Measurements from ENCODE around the gene TLCD1. TPM values are rescaled to one million over a fixed set of nuclear protein-coding genes. Genes with fewer than 3 reads are reported as not detected.

Gene TLCD1
- total RNA-seq, 1 donor from 2014 or later = 3.8 TPM

DNA sequence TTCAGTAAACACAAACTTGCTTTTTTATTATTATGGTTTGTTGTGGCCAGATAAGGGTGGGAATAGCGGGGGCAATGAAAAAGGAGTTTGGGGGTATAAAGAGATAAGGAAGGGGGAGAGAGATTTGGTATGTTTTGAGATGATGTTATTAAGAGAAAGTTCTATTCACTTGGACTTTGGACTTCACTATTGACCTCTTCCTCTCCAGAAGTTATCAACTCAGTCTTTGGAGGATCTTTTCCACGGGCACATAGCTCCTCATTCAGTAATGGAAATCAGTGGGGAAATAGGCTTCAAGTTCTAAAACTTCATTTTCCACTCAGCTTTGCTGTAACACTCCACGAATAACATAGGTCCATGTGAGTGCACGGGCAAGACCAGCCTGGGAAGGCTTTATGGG is 37.6 kb downstream of the TLCD1 start:
- TF ChIP-seq, protein P1, sequence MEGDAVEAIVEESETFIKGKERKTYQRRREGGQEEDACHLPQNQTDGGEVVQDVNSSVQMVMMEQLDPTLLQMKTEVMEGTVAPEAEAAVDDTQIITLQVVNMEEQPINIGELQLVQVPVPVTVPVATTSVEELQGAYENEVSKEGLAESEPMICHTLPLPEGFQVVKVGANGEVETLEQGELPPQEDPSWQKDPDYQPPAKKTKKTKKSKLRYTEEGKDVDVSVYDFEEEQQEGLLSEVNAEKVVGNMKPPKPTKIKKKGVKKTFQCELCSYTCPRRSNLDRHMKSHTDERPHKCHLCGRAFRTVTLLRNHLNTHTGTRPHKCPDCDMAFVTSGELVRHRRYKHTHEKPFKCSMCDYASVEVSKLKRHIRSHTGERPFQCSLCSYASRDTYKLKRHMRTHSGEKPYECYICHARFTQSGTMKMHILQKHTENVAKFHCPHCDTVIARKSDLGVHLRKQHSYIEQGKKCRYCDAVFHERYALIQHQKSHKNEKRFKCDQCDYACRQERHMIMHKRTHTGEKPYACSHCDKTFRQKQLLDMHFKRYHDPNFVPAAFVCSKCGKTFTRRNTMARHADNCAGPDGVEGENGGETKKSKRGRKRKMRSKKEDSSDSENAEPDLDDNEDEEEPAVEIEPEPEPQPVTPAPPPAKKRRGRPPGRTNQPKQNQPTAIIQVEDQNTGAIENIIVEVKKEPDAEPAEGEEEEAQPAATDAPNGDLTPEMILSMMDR (IDR thresholded peaks at IDR 0.05) = no peak
- Mint-ChIP-seq H3K9me3 (ENCODE audit: unreplicated experiment) (no peaks in the 10 kb centered on the region), H3K27ac (ENCODE audit: unreplicated experiment) (no peak overlapping the region), H3K27me3 (ENCODE audit: unreplicated experiment) (no peaks in the 10 kb centered on the region), H3K36me3 (ENCODE audit: unreplicated experiment) (peaks cover 65% of the 10 kb centered on the region), H3K4me3 (ENCODE audit: unreplicated experiment) (no peak overlapping the region), H3K4me1 (ENCODE audit: unreplicated experiment) (no peaks in the 10 kb centered on the region)
- no peak for DNase-seq (ENCODE audit: extremely low spot score, unreplicated experiment)

DNA sequence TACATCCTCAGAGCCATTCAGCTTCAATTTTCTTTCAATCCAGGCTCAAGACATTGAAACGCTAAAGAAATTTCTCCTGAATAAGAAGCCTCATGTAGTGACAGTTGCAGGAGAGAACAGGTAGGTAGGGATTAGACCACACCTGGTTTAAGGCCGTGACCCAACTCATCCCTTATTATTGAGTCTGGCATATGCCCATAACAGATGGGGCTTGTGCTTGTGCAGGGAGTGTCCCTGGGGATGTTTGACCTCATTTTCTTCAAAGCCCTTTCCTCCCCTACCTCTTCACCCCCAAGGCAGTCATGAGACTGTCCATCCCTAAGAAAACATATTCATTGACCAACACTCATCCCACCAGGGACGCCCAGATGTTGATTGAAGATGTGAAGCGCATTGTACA is 39.7 kb downstream of the TLCD1 start:
- no peaks in the 10 kb centered on the region for H3K4me1 Mint-ChIP-seq (ENCODE audit: unreplicated experiment)
- no peak overlapping the region for H3K27ac Mint-ChIP-seq (ENCODE audit: unreplicated experiment)
- no peaks in the 10 kb centered on the region for H3K27me3 Mint-ChIP-seq (ENCODE audit: unreplicated experiment)
- no peak for DNase-seq (ENCODE audit: extremely low spot score, unreplicated experiment)
- H3K36me3 Mint-ChIP-seq (ENCODE audit: unreplicated experiment) = peaks cover 72% of the 10 kb centered on the region
- no peak overlapping the region for H3K4me3 Mint-ChIP-seq (ENCODE audit: unreplicated experiment)
- TF ChIP-seq, protein P1 (IDR thresholded peaks at IDR 0.05) = no peak
- H3K9me3 Mint-ChIP-seq (ENCODE audit: unreplicated experiment) = no peaks in the 10 kb centered on the region

DNA sequence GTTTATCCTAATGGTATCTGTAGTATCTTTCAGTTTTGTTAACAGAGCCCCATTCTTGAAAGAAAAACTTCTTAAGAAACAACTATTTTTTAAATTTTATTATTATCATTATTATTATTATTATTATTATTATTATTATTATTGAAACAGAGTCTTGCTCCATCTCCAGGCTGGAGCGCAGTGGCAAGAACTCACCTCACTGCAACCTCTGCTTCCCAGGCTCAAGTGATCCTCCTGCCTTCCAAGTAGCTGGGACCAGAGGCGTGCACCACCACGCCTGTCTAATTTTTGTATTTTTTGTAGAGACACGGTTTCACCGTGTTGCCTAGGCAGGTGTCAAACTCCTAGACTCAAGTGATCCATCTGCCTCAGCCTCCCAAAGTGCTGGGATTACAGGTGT is 40.7 kb downstream of the TLCD1 start:
- TF ChIP-seq, protein P1 (IDR thresholded peaks at IDR 0.05) = no peak
- Mint-ChIP-seq H3K9me3 (ENCODE audit: unreplicated experiment) (no peaks in the 10 kb centered on the region), H3K4me1 (ENCODE audit: unreplicated experiment) (no peaks in the 10 kb centered on the region), H3K36me3 (ENCODE audit: unreplicated experiment) (peaks cover 67% of the 10 kb centered on the region), H3K27me3 (ENCODE audit: unreplicated experiment) (no peaks in the 10 kb centered on the region), H3K27ac (ENCODE audit: unreplicated experiment) (no peak overlapping the region), H3K4me3 (ENCODE audit: unreplicated experiment) (no peak overlapping the region)
- no peak for DNase-seq (ENCODE audit: extremely low spot score, unreplicated experiment)

DNA sequence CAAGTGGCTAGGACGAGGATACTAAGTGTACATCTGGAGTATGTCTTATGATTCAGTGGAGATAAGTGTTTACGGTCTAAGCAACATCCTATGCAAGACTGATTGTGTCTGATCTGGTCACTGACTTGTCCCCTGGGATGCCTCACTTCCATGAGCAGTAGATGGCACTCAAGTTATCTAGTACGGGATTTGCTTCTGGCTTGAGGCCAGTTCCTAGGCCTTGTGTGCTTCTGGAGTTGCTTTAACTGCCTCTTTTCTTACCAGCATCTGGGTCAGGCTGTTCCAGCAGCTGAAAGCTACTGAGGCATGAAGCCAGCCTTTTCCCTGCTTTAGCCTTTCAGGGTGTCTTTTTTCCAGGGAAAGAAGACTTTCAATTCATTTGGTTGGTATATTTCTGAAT is 41.1 kb downstream of the TLCD1 start:
- DNase-seq (ENCODE audit: extremely low spot score, unreplicated experiment) = no peak
- H3K36me3 Mint-ChIP-seq (ENCODE audit: unreplicated experiment) = peaks cover 65% of the 10 kb centered on the region
- TF ChIP-seq, protein P1 (IDR thresholded peaks at IDR 0.05) = no peak
- no peak overlapping the region for H3K4me3 Mint-ChIP-seq (ENCODE audit: unreplicated experiment)
- no peaks in the 10 kb centered on the region for H3K4me1 Mint-ChIP-seq (ENCODE audit: unreplicated experiment)
- H3K27ac Mint-ChIP-seq (ENCODE audit: unreplicated experiment) = no peak overlapping the region
- no peaks in the 10 kb centered on the region for H3K9me3 Mint-ChIP-seq (ENCODE audit: unreplicated experiment)
- no peaks in the 10 kb centered on the region for H3K27me3 Mint-ChIP-seq (ENCODE audit: unreplicated experiment)

DNA sequence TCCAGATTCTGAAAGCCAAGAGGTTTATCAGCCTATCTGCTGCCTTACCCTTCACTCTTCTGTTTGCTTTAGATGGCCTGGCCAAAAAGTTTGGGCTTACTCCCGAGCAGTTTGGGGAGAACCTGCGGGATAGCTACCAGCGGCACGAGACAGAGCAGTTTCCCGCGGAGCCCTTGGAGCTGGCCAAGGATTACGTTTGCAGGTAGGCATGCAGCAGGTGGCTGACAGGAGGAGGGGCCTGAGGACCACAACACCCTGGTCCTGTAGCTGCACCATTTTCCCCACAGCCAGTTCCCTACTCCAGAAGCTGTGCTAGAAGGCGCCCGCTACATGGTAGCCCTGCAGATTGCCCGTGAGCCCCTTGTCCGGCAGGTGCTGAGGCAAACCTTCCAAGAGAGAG is 43.4 kb downstream of the TLCD1 start:
- Mint-ChIP-seq H3K36me3 (ENCODE audit: unreplicated experiment) (peaks cover 54% of the 10 kb centered on the region), H3K4me3 (ENCODE audit: unreplicated experiment) (no peak overlapping the region), H3K27ac (ENCODE audit: unreplicated experiment) (no peak overlapping the region), H3K27me3 (ENCODE audit: unreplicated experiment) (no peaks in the 10 kb centered on the region), H3K9me3 (ENCODE audit: unreplicated experiment) (no peaks in the 10 kb centered on the region), H3K4me1 (ENCODE audit: unreplicated experiment) (no peaks in the 10 kb centered on the region)
- no peak for DNase-seq (ENCODE audit: extremely low spot score, unreplicated experiment)
- TF ChIP-seq, protein P1 (IDR thresholded peaks at IDR 0.05) = no peak
